GM21717 (cell line): ENCODE measurements around the gene ZC3H14.
"Not testable (repeated sequence)": the region's sequence is repeated elsewhere in the genome, so short reads cannot be mapped to it uniquely, and the experiment has no call there.

Source experiments
- ATAC-seq: cut with Tn5 transposase; IDR thresholded peaks from one replicate; pipeline ENCODE4 v1.9.1; 2021; ENCODE audit warnings: mild to moderate bottlenecking, moderate library complexity; ENCODE audit not compliant: unreplicated experiment

The ZC3H14 gene, protein sequence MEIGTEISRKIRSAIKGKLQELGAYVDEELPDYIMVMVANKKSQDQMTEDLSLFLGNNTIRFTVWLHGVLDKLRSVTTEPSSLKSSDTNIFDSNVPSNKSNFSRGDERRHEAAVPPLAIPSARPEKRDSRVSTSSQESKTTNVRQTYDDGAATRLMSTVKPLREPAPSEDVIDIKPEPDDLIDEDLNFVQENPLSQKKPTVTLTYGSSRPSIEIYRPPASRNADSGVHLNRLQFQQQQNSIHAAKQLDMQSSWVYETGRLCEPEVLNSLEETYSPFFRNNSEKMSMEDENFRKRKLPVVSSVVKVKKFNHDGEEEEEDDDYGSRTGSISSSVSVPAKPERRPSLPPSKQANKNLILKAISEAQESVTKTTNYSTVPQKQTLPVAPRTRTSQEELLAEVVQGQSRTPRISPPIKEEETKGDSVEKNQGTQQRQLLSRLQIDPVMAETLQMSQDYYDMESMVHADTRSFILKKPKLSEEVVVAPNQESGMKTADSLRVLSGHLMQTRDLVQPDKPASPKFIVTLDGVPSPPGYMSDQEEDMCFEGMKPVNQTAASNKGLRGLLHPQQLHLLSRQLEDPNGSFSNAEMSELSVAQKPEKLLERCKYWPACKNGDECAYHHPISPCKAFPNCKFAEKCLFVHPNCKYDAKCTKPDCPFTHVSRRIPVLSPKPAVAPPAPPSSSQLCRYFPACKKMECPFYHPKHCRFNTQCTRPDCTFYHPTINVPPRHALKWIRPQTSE

DNA sequence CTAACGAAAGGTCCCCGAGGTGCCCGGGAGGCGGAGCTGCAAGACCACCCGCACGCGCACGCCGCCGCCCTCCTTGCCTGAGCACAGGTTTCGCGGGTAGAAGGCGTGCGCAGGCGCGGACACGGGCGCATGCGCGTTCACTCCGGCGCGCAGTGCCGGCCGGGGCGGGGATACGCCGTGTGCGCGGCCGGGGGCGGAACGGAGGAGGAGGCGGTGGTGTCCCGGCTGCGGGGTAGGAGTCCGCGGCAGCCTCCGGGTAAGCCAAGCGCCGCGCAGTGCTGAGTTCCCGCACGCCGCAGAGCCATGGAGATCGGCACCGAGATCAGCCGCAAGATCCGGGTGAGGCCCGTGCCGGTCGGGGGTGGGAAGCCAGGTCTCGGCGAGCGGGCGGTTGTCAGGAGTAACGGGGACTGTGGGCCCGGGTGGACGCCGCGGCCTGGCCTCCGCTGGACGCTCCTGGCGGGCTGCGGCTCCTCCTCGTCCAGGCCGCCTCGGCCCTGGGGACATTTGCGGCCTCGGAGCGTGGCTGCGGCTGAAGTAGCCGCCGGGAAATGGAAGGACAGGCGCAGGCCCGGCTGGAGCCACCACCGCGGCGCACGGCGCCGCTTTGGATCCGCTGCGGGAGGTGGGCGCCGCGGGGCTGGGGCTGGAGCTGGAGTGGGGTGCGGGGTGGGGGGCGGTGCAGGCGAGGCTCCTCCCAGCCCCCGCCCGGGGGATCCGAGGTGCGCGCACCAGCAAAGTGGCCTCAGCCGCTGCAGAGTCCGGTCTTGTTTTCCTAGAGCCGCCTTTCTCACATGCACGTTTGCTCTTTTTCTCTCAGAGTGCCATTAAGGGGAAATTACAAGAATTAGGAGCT, at the start of gene ZC3H14:
Gene ZC3H14 (plus strand): TSS at position 207 of the 856 bp plus-strand sequence. CDS start 97 bp downstream, at position 304.
- peak; percentile 95 for ATAC-seq

DNA sequence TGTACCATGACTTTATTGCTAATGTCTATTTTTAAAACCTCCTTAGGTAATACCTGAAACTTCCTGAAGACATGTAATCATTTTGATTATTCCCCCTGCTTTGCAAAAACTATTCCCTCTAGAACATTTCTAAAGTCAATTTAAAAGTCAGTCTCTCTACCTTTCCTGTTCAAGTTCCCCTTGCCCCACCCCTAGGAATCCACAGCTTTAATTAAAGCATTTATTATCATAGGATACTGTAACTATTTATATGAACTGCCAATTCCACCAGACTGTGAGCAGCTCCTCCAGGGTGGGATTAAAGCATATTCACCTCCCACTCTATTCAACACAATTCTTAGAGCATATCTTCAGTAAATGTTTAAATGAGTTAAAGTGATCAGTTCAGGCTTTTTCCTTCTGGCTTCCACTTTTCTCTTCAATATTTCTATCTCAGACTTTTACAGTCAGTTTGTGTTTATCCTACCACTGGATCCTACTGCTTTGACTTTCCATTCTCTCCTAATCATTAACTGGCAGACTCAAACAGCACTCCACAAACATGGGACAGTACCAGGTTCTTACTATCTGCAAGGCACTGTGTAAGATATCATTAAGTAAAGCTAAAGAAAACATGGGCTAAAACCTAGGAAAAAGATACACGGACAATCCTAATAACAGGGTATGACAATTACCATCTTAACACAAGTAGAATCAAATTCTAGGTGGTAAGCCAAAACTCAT, 47.2 kb upstream of the ZC3H14 start:
- no peak for ATAC-seq

DNA sequence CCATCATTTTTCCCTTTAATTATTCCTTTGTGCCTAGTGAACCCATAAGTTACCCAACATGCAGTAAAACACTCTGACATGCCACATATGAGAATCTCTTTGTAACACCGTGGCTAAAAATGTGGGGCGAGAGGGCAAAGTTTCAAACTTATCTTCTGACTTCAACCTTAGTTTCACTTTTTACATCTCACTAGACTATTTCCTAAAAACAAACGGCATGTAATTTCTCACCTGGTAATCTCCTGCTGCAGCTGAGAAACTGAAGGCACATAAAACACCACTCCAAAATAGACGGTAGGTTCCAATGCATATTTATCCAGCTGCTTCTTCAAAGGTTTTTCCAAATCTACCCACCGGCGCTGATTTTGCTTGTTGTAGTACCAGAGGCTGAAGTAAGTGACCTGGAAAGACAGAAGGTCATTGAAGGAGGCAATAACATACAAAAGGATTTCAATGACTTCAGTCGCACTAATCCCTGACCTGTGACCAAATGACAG, 45.9 kb upstream of the ZC3H14 start:
- ATAC-seq = no peak

DNA sequence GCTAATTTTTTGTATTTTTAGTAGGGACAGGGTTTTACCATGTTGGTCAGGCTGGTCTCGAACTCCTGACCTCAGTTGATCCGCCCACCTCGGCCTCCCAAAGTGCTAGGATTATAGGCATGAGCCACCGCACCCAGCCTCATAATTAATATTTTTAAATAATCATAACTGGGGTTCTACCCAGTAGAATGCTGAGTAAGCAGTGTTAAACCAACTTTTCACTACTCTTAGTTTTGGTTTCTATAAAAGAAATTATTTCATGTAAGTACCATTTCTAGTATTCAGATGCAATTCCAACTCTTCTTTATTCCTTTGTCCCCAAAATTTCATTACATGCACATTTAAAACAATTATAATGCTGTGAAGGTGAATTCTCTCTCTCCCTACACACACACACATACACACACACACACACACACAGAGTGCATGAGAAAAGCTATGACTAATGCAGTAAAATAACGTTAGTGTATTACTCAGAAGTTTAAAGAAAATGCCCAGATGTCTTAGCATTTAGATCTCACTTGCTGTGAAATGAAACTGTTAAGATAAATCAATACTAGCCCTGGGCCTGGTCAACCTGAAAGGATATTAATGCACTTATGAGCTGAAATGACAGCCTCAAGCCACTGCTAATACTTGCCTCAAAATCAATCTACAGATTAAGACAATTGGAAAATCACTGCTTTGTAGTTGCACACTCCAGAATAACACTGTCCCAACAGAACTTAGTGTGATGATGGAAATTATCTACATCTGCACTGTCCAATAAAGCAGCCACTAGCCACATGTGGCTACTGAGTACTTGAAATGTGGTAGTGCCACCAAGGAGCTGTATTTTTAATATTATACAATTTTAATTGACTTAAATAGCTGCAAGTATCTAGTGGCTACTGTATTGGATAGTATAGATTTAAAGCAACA, 44.0 kb upstream of the ZC3H14 start:
- no peak for ATAC-seq

DNA sequence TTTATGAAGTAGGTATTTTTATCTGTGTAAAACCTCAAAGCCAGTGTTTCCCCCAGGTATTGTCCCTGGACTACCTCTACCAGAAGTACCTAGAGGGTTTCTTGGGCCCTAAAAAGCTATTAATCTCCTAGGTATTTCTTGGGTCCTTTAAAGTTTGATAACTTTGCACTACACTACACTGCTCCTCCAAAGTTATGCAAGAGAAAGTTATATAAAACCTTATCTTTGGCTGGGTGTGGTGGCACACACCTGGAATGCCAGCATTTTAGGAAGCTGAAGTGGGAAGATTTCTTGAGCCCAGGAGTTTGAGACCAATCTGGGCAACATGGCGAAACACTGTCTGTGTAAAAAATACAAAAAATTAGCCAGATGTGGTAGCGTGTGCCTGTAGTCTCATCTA, 42.9 kb upstream of the ZC3H14 start:
- no peak for ATAC-seq

DNA sequence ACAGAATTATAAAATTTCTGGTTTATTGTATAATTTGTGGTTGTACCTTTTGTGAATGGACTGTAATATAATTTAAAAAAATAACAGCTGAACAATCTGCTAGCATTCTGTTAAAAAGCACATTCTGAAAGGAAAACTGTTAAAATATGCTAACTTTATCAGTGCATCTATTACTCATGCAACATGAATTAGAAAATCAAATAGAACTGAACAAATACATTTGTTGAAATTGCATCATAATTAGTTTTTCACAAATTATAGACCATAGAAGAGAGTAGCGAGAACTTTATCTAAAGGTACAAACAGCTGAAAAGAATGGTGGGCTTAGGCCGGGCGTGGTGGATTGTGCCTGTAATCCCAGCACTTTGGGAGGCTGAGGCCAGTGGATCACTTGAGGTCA, 41.0 kb upstream of the ZC3H14 start:
- no peak for ATAC-seq

DNA sequence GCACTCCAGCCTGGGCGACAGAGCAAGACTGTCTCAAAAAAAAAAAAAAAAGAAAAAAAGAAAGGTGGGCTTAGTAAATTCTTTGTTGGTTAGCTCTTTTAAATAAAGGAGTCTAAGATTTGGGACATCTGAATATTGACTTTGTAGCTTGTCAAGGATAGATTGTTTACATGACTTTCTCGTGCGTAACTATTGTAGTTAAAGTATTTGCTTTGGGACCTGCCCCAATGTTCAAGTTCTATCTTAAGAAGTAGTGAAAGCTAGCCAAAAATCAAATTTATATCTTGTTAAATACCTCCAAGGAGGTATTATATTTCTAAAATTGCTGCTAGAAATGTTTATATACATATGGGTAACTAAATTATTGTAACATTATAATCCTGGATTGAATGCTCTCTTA, 40.4 kb upstream of the ZC3H14 start:
- no peak for ATAC-seq

DNA sequence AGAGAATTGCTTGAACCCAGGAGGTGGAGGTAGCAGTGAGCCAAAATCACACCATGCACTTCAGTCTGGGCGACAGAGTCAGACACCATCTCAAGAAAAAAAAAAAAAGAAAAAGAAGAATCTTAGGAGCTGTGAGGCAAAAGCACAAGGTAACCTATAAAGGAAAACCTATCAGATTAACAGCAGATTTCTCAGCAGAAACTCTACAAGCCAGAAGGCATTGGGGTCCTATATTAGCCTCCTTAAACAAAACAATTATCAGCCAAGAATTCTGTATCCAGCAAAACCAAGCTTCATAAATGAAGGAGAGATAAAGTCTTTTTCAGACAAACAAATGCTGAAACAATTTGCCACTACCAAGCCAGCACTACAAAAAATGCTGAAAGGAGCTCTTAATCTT, 32.9 kb upstream of the ZC3H14 start:
- not testable (repeated sequence) for ATAC-seq

DNA sequence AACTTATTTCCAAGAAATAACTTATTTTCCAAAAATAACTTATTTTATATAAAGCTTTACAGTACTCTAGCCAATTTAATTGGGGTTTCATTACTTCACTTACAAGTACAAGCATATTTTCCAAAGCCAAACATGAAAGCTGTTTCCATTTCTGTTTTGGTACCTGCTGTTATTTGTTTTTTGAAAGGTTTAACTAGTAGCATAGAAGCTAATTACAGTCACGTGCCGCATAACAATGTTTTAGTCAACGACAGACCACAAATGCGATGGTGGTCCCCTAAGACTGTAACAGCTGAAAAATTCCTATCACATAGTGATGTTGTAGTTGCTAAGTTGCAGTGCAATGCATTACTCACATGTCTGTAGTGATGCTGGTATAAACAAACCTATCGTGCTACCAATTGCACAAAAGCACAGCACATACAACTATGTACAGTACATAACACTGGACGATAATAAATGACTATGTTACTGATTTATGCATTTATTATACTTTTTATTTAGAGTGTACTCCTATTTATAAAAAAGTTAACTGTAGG, 29.7 kb upstream of the ZC3H14 start:
- ATAC-seq = no peak

DNA sequence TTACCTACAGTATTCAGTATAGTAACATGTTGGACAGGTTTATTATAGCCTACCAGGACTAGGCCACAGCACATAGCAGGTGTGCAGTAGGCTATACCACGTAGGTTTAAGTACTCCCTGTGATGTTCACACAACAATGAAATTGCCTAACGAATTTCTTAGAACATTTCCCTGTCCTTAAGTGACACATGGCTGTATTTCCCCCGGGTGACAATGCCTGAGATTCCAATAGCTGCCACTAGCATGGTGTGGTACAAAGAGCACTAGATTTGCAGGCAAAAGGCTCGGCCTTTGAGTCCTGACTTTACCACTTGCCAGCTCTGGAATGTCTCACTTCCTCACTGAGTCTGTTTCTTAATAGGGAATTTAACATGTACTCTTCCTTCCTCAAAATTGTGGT, 27.7 kb upstream of the ZC3H14 start:
- no peak for ATAC-seq

DNA sequence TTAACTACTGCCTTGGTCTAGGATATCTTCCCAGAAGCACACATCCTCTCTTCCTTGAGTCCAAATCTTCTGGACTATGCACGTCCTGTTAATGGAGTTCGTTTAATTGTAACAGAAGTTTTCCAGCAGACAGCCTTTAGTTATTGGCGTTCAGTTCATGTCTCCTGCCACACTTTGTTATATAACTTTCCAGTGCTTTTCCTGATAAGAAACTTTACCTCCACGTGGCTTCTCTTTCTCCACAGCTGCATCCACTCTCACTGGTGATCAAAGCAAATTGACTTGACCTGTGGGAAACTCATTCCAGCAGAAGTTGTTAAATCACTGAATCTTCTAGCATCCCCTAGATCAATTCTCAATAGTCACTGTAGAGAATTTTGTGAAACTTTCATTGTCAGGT, 27.0 kb upstream of the ZC3H14 start:
- no peak for ATAC-seq

DNA sequence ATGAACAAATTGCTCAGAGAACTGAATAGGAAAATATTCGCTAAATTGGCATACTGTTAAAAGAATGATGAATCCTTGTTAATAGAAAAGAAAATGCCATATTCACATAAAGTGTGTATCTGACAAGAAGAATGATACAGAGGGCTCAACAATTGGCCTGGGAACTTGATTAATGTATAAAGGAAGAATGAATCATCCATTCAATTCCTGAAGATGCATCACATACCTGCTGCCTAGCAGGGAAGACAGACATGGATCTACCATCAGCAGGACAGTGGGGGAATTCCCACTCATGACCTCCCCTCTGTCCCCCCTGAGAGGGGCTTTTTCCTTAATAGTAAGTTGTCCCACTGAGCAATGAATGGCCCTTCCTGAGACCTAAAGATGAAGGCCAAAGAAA, 21.5 kb upstream of the ZC3H14 start:
- no peak for ATAC-seq

DNA sequence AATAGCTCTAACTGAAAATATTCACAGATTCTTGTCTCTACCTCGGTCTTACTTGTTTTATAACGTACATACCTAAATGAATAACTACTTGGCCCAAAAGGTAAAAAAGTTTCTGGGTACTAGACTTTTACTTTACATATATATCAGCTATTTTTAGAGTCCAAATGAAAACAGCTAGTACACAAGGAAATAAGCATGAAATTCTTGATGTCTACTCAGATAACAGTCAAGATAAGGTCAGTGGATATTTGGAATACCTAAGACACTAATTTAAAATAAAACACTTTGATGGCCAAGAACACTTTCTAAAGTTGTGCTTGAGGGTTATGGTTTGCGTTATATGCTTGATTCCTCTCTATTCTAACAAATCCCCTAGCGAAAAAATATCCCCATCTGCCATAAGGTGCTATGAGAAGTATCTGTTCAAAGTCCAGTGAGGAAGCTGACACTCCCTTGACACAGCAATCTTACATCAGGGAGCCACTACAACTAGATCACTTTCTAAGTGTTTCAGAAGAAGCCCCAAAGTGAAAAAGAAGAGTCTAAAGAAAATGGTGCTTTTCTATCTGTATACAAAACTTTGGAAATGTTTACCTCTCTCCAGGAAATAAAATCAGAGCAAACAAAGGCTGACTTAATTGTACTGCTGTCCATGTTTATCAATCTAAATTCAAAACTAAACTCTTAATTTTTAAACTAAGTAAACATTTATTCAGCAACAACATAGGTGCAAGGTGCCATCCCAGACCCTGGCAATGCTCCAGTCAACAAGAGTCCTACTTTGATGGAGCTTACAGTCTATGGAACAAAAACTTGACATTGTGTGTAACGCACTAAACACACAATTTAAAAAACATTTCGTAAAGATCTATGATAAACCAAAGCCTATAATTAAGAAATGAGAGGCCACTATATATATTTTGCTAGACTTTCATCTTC, 19.7 kb upstream of the ZC3H14 start:
- no peak for ATAC-seq

DNA sequence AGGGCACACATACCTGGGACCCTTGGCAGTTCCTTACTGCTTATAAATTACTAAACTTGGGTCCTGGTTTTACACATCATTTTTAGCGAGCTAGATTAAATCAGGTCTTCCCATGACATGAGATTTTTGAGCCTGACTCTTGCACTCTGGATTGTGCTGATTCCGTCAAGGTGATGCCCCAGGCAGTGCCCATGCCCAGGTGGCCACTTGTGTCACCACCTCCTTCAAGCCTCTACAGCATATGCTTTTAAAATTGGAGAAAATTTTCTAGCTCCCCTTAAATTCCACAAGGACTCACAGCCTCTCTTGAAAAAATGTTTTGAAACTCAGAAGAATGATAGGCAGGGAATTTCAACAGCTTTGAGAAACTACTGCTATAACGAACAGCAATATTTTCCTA, 17.6 kb upstream of the ZC3H14 start:
- ATAC-seq = no peak

DNA sequence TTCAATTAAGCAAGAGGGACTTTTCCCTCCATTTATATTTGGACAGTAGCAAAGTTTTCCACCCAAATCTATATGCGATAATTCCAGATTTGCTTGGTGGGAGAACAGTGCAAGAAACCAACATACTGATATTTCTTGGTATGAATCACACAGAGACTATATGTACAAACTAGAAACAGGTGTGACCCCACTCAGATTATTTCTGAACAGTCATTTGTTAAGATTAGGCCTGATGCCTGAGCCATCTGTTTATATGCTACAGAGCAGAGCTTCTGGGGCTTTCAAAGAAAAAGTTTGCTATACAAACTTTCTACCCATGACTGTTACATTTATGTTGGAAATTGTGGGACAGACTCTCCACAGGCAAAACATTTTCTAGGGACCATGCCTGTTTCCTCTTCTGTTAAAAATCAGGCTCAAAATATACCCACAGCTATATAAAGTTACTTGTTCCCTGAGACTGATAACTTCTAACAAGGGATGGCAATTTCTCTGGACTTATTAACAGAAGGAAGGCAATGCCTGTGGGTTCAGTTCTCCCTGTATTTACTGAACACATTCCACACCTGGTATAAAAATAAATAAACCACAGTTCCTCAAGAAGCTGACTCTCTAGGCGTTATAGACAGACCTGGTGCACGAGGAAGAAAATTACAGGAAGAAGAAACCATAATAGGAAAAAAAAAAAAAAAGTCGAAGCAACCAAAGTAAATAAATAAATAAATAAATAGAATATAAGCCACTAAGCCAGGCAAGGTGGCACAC, 16.0 kb upstream of the ZC3H14 start:
- no peak for ATAC-seq

DNA sequence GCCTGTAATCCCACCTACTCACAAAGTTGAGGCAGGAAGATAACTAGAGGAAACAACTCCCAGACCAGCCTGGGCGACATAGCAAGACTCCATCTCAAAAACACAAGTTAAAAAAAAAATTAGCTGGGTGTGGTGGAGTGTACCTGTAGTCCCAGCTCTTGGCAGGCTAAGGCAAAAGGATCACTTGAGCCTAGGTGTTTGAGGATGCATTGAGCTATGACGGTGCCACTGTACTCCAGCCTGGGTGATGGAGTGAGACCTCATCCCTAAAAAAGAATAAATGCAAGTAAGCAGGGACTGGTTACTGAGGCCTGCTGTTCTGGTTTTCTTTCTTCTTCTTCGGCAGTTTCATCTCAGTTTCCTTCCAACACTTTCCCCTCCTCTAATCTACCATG, 15.5 kb upstream of the ZC3H14 start:
- ATAC-seq = no peak

DNA sequence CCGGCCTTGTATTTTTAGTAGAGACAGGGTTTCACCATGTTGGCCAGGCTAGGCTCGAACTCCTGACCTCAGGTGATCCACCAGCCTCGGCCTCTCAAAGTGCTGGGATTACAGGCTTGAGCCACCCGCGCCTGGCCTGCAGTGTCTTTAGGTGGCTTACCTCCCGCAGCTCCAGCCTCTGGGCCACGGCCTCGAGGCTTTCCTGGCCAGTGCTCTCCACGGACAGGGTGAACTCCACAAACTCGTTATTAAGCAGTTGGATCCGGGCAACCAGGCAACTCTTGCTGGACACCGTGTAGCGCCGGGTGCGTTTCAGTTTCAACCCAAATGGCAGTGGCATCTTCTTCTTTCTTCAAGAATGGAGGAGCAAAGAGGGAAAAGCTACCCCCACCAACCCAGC, 12.8 kb upstream of the ZC3H14 start:
- ATAC-seq = no peak
